Mesenchymal stem cell (in vitro differentiated cells and primary cell): ENCODE measurements around the gene GRHPR.

Experiments
- DNase-seq: peaks from one replicate; pipeline ENCODE4 v3.0.0-alpha.2; 2013
- H2AFZ ChIP-seq: one replicate; pipeline ENCODE4 v1.6.1; 2013; ENCODE audit warnings: low read depth, mild to moderate bottlenecking, control low read depth, inconsistent platforms, low read length, moderate library complexity
- H2AK5ac ChIP-seq: 2 replicates; pipeline ENCODE4 v1.6.1; 2013; ENCODE audit warnings: low read length, moderate library complexity, mild to moderate bottlenecking, inconsistent platforms; ENCODE audit not compliant: severe bottlenecking
- H2BK120ac ChIP-seq: one replicate; pipeline ENCODE4 v1.6.1; 2013; ENCODE audit warnings: low read depth, mild to moderate bottlenecking, inconsistent platforms, low read length, moderate library complexity
- H2BK12ac ChIP-seq, 2 experiments: one replicate each; pipeline ENCODE4 v1.6.1; 2013; ENCODE audit warnings: inconsistent platforms in 2 of 2, low read length in 2 of 2, mild to moderate bottlenecking in 2 of 2, moderate library complexity in 2 of 2, control low read depth in 1 of 2
- H2BK15ac ChIP-seq: one replicate; pipeline ENCODE4 v1.6.1; 2013; ENCODE audit warnings: mild to moderate bottlenecking, low read depth, inconsistent platforms; ENCODE audit not compliant: poor library complexity, severe bottlenecking
- H2BK5ac ChIP-seq: 2 replicates; pipeline ENCODE4 v1.6.1; 2013; ENCODE audit warnings: low read depth, mild to moderate bottlenecking, low read length, control low read depth, inconsistent platforms; ENCODE audit not compliant: poor library complexity, severe bottlenecking
- H3K14ac ChIP-seq, 2 experiments: one replicate each; pipeline ENCODE4 v1.6.1; 2013; ENCODE audit warnings: inconsistent platforms in 2 of 2, low read length in 2 of 2, control low read depth in 1 of 2, mild to moderate bottlenecking in 1 of 2, moderate library complexity in 1 of 2
- H3K18ac ChIP-seq, 2 experiments: one replicate each; pipeline ENCODE4 v1.6.1; 2013; ENCODE audit warnings: inconsistent platforms in 2 of 2, low read length in 2 of 2, control low read depth in 1 of 2, low read depth in 1 of 2, mild to moderate bottlenecking in 1 of 2
- H3K23ac ChIP-seq, 2 experiments: one replicate each; pipeline ENCODE4 v1.6.1; 2013; ENCODE audit warnings: inconsistent platforms in 2 of 2, low read length in 2 of 2, mild to moderate bottlenecking in 2 of 2, moderate library complexity in 2 of 2, control low read depth in 1 of 2
- H3K27ac ChIP-seq: 2 replicates; pipeline ENCODE4 v1.5.1; 2013; ENCODE audit warnings: mild to moderate bottlenecking, moderate library complexity, low read length, control low read depth, inconsistent platforms; ENCODE audit not compliant: poor library complexity, severe bottlenecking
- H3K27me3 ChIP-seq, 2 experiments: 2 replicates each; pipeline versions ENCODE4 v1.6.1 to v1.7.0; 2013; ENCODE audit warnings: low read length in 2 of 2, mild to moderate bottlenecking in 2 of 2, moderate library complexity in 2 of 2, control low read depth in 1 of 2, inconsistent platforms in 1 of 2; ENCODE audit not compliant: control insufficient read depth in 1 of 2, insufficient read depth in 1 of 2
- H3K36me3 ChIP-seq, 2 experiments: 2 replicates each; pipeline versions ENCODE4 v1.6.1 to v1.7.0; 2013; ENCODE audit warnings: low read length in 2 of 2, control low read depth in 1 of 2, inconsistent platforms in 1 of 2, low read depth in 1 of 2, mild to moderate bottlenecking in 1 of 2; ENCODE audit not compliant: insufficient read depth in 2 of 2, control insufficient read depth in 1 of 2
- H3K4ac ChIP-seq, 2 experiments: one replicate each; pipeline ENCODE4 v1.6.1; 2013; ENCODE audit warnings: inconsistent platforms in 2 of 2, low read length in 2 of 2, mild to moderate bottlenecking in 2 of 2, moderate library complexity in 2 of 2, control low read depth in 1 of 2, low read depth in 1 of 2
- H3K4me1 ChIP-seq: 2 replicates; pipeline ENCODE4 v1.6.1; 2013; ENCODE audit warnings: low read depth, low read length, control low read depth; ENCODE audit not compliant: control insufficient read depth, insufficient read depth
- H3K4me2 ChIP-seq: 2 replicates; pipeline ENCODE4 v1.6.1; 2013; ENCODE audit warnings: low read length, mild to moderate bottlenecking, inconsistent platforms; ENCODE audit not compliant: poor library complexity, severe bottlenecking
- H3K4me3 ChIP-seq, 2 experiments: 2 replicates each; pipeline versions ENCODE4 v1.5.1 to v1.7.0; 2013; ENCODE audit warnings: low read length in 2 of 2, mild to moderate bottlenecking in 2 of 2, control low read depth in 1 of 2, low read depth in 1 of 2; ENCODE audit not compliant: insufficient read depth in 1 of 2
- H3K79me1 ChIP-seq: replicated peaks from 2 replicates; pipeline ENCODE4 v1.6.1; 2013; ENCODE audit warnings: mild to moderate bottlenecking, control low read depth, low read length, inconsistent platforms; ENCODE audit not compliant: poor library complexity, severe bottlenecking
- H3K9ac ChIP-seq: 2 replicates; pipeline ENCODE4 v1.7.0; 2013; ENCODE audit warnings: mild to moderate bottlenecking, low read length, moderate library complexity
- H3K9me3 ChIP-seq: 2 replicates; pipeline ENCODE4 v1.7.0; 2013; ENCODE audit warnings: mild to moderate bottlenecking, low read length; ENCODE audit not compliant: control insufficient read depth
- H4K8ac ChIP-seq: one replicate; pipeline ENCODE4 v1.6.1; 2013; ENCODE audit warnings: inconsistent platforms, mild to moderate bottlenecking, low read length, moderate library complexity
- H4K91ac ChIP-seq: one replicate; pipeline ENCODE4 v1.6.1; 2013; ENCODE audit warnings: mild to moderate bottlenecking, low read length, inconsistent platforms
- WGBS: methylation state at CpG from one replicate; pipeline ENCODE4 v1.1.7; 2013; ENCODE audit warnings: mixed read lengths; 5-methylcytosine and 5-hydroxymethylcytosine counted together

Gene GRHPR

GRCh38 chr9:37381094-37381741 is 41.3 kb upstream of the GRHPR start:
- peaks cover 12 to 27% of the 10 kb centered on the region in 2 experiments for H3K27me3 ChIP-seq
- 86% methylated on average over 11 of the region's 11 CpGs for WGBS
- H3K4ac ChIP-seq: no peak overlapping the region
- H2BK5ac ChIP-seq: no peak overlapping the region
- H4K8ac ChIP-seq: no peak overlapping the region
- no peak overlapping the region for H2BK15ac ChIP-seq
- no peak overlapping the region for H4K91ac ChIP-seq
- no peak overlapping the region for H3K23ac ChIP-seq
- no peak overlapping the region for H3K4me2 ChIP-seq
- H2AK5ac ChIP-seq: no peak overlapping the region
- no peak overlapping the region for H3K9ac ChIP-seq
- H3K18ac ChIP-seq: no peak overlapping the region
- no peaks in the 10 kb centered on the region for H3K36me3 ChIP-seq
- no peak overlapping the region for H2BK120ac ChIP-seq
- no peak overlapping the region for H3K14ac ChIP-seq
- no peak overlapping the region for H3K27ac ChIP-seq
- no peaks in the 10 kb centered on the region for H3K4me1 ChIP-seq
- no peak for DNase-seq
- no peak overlapping the region for H2AFZ ChIP-seq
- peaks cover 8% of the 10 kb centered on the region for H3K9me3 ChIP-seq
- H3K79me1 ChIP-seq: no peaks in the 10 kb centered on the region
- no peak overlapping the region for H3K4me3 ChIP-seq
- no peak overlapping the region for H2BK12ac ChIP-seq

GRCh38 chr9:37382161-37382981 is 40.1 kb upstream of the GRHPR start:
- Histone ChIP-seq H3K23ac (no peak overlapping the region), H4K91ac (no peak overlapping the region), H3K18ac (no peak overlapping the region), H3K9me3 (peaks cover 8% of the 10 kb centered on the region), H3K4ac (no peak overlapping the region), H3K14ac (no peak overlapping the region), H3K9ac (no peak overlapping the region), H2AFZ (no peak overlapping the region), H2BK12ac (no peak overlapping the region), H3K4me1 (no peaks in the 10 kb centered on the region), H2BK120ac (no peak overlapping the region), H3K4me3 (no peak overlapping the region), H3K36me3 (no peaks in the 10 kb centered on the region), H3K79me1 (no peaks in the 10 kb centered on the region), H3K27me3 (peaks cover 6 to 17% of the 10 kb centered on the region in 2 experiments), H2BK5ac (no peak overlapping the region), H3K27ac (no peak overlapping the region), H2BK15ac (no peak overlapping the region), H3K4me2 (no peak overlapping the region), H4K8ac (no peak overlapping the region), H2AK5ac (no peak overlapping the region)
- 81% methylated on average over 14 of the region's 14 CpGs for WGBS
- DNase-seq: no peak

GRCh38 chr9:37382982-37383357 is 39.5 kb upstream of the GRHPR start:
- no peak overlapping the region for H4K8ac ChIP-seq
- no peak overlapping the region for H2BK15ac ChIP-seq
- H2AFZ ChIP-seq: no peak overlapping the region
- H3K36me3 ChIP-seq: no peaks in the 10 kb centered on the region
- no peaks in the 10 kb centered on the region for H3K79me1 ChIP-seq
- H2BK12ac ChIP-seq: no peak overlapping the region
- peaks cover 6 to 12% of the 10 kb centered on the region in 2 experiments for H3K27me3 ChIP-seq
- 81% methylated on average over 5 of the region's 5 CpGs for WGBS
- no peak for DNase-seq
- H2BK5ac ChIP-seq: no peak overlapping the region
- peaks cover 8% of the 10 kb centered on the region for H3K9me3 ChIP-seq
- H3K4me3 ChIP-seq: no peak overlapping the region
- no peak overlapping the region for H3K4me2 ChIP-seq
- H3K4me1 ChIP-seq: no peaks in the 10 kb centered on the region
- H2AK5ac ChIP-seq: no peak overlapping the region
- H3K4ac ChIP-seq: no peak overlapping the region
- no peak overlapping the region for H4K91ac ChIP-seq
- H3K23ac ChIP-seq: no peak overlapping the region
- no peak overlapping the region for H3K9ac ChIP-seq
- H2BK120ac ChIP-seq: no peak overlapping the region
- H3K14ac ChIP-seq: no peak overlapping the region
- no peak overlapping the region for H3K27ac ChIP-seq
- H3K18ac ChIP-seq: no peak overlapping the region

- no peak for DNase-seq
- Histone ChIP-seq H2BK5ac (no peak overlapping the region), H3K36me3 (no peaks in the 10 kb centered on the region), H3K9me3 (peaks cover 8% of the 10 kb centered on the region), H2BK12ac (no peak overlapping the region), H3K9ac (no peak overlapping the region), H3K4ac (no peak overlapping the region), H2BK120ac (no peak overlapping the region), H3K18ac (no peak overlapping the region), H4K8ac (no peak overlapping the region), H2AK5ac (no peak overlapping the region), H3K4me2 (no peak overlapping the region), H3K4me1 (no peaks in the 10 kb centered on the region), H4K91ac (no peak overlapping the region), H2AFZ (no peak overlapping the region), H3K23ac (no peak overlapping the region), H3K27me3 (peaks cover 6 to 10% of the 10 kb centered on the region in 2 experiments), H2BK15ac (no peak overlapping the region), H3K79me1 (no peaks in the 10 kb centered on the region), H3K14ac (no peak overlapping the region), H3K27ac (no peak overlapping the region), H3K4me3 (no peak overlapping the region)
- WGBS: 77% methylated on average over 6 of the region's 6 CpGs
These were observed 39.1 kb upstream of the GRHPR start for GRCh38 chr9:37383393-37383792.
